ENCODE results near the gene UGT1A7.

The UGT1A7 gene

GRCh38 chr2:233791151-233791882 is 109.6 kb downstream of the UGT1A7 start:
- TF ChIP-seq CTCF (conservative IDR thresholded peaks at IDR 0.05), result no peak
- no peak overlapping the region for H3K27ac ChIP-seq

GRCh38 chr2:233791883-233792329 is 110.2 kb downstream of the UGT1A7 start:
- no peak for TF ChIP-seq CTCF (conservative IDR thresholded peaks at IDR 0.05)
- H3K27ac ChIP-seq, result no peak overlapping the region

- no peak for TF ChIP-seq CTCF (conservative IDR thresholded peaks at IDR 0.05)
- no peak overlapping the region for H3K27ac ChIP-seq
Measured at GRCh38 chr2:233792720-233793119, 111.0 kb downstream of the UGT1A7 start.

GRCh38 chr2:233793465-233794127 is 111.9 kb downstream of the UGT1A7 start:
- H3K27ac ChIP-seq, result no peak overlapping the region
- no peak for TF ChIP-seq CTCF (conservative IDR thresholded peaks at IDR 0.05)

GRCh38 chr2:233794128-233794658 is 112.5 kb downstream of the UGT1A7 start:
- no peak for TF ChIP-seq CTCF (conservative IDR thresholded peaks at IDR 0.05)
- H3K27ac ChIP-seq, result no peak overlapping the region

- H3K27ac ChIP-seq, result no peak overlapping the region
- no peak for TF ChIP-seq CTCF (conservative IDR thresholded peaks at IDR 0.05)
Measured at GRCh38 chr2:233795735-233796171, 114.1 kb downstream of the UGT1A7 start.

- H3K27ac ChIP-seq, result no peak overlapping the region
- TF ChIP-seq CTCF (conservative IDR thresholded peaks at IDR 0.05), result no peak
Measured at GRCh38 chr2:233796254-233796653, 114.6 kb downstream of the UGT1A7 start.

All from VCaP (cell line).